ENCODE results near the gene MEP1A.
"Not testable (repeated sequence)": the region's sequence is repeated elsewhere in the genome, so short reads cannot be mapped to it uniquely, and the experiment has no call there.

MEP1A gene, protein sequence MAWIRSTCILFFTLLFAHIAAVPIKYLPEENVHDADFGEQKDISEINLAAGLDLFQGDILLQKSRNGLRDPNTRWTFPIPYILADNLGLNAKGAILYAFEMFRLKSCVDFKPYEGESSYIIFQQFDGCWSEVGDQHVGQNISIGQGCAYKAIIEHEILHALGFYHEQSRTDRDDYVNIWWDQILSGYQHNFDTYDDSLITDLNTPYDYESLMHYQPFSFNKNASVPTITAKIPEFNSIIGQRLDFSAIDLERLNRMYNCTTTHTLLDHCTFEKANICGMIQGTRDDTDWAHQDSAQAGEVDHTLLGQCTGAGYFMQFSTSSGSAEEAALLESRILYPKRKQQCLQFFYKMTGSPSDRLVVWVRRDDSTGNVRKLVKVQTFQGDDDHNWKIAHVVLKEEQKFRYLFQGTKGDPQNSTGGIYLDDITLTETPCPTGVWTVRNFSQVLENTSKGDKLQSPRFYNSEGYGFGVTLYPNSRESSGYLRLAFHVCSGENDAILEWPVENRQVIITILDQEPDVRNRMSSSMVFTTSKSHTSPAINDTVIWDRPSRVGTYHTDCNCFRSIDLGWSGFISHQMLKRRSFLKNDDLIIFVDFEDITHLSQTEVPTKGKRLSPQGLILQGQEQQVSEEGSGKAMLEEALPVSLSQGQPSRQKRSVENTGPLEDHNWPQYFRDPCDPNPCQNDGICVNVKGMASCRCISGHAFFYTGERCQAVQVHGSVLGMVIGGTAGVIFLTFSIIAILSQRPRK

DNA sequence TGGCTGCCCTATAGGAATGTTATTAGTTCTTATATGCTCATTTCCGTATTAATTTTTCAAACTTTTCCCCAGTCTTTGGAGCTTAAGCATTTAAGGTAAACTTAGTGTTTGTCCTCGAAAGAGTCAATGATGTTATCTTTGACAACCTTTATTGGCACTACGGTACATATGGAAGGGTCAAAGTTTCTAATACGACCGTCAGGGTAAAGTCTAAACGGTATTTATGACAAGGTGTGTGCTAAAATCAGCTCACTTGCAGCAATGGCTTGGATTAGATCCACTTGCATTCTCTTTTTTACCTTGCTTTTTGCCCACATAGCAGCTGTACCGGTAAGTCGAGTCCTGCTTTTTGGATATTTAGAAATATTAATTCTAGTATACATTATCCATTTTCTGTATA is at the start of gene MEP1A:
MEP1A (plus strand) TSS at position 252 of the 400 bp plus-strand sequence; CDS start at position 262, 10 bp downstream.
- no peak for DNase-seq
- intact Hi-C loops (cut with DNase I) = no loop called here

DNA sequence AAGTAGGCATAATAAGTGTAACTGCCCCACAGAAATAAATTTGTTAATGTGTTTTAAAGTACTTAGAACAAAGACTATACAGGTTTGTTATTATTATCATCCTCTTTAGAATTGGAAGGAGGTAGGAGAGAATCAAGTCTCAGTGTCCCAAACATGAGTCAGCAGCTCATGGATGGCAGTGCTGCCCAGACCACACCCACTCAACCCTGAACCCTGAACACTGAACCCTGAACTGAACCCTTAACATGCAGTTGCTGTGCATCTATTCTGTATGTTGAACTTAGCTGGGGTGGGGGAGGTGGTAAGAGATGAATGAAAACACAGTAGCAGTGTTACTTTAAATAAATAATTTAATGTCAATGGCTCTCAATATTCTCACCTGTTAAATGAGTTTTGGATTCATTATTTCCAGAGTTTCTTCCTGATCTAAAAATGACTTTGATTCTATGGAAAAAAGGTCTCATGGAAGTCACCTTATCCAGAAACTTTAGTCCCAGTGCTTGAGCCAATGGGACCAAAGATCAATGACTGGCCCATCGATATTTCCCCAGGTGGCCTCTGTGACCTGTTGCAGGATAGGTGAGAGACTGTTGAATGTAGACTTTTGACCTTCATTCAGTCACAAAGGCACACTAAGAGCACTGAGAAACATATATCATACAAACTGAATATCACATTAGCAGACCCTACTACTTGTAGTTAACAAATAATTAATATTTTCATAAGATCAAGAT is 49.6 kb upstream of the MEP1A start:
- no peak for DNase-seq
- intact Hi-C loops (cut with DNase I) = no loop called here

DNA sequence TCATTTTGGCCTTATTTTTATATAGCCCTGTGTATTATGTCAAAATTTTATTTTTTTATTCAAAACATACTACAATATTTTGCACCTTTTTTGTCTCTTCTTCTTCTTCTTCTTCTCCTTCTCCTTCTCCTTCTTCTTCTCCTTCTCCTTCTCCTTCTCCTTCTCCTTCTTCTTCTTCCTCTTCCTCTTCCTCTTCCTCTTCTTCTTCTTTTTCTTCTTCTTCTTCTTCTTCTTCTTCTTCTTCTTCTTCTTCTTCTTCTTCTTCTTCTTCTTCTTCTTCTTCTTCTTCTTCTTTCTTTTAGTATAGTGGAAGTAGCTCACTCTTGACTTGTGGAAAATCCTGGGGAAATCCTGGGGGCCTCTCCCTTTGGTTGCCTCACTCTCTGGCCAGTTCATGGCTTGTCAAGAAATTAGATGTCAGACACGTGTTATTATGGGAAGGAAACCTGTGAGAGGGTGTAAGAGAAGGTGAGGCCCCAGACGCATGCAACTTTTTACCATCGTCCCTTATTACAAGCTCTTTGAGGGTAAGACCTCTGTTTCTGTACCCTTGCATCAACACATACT is 48.9 kb upstream of the MEP1A start:
- DNase-seq; intact Hi-C loops (cut with DNase I): not testable (repeated sequence)

DNA sequence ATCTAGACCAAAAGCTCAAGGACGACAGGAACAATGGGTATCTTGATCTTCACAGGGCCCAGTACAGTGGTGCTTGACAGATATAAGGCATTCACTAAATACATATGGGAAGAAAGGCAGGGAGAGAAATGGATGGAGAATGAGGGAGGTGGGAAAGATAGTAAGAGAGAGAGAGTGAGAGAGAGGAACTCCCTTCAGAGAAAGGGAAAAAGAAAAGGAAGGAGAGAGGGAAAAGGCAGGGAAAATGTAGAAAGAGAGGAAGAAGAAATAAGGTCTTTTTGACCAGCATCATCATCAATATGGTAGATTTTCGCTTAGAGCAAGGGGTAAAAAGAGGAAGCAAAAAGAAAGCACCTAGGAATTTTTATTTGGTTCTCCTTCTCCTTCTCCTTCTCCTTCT is 47.2 kb upstream of the MEP1A start:
- intact Hi-C loops (cut with DNase I) = no loop called here
- no peak for DNase-seq

DNA sequence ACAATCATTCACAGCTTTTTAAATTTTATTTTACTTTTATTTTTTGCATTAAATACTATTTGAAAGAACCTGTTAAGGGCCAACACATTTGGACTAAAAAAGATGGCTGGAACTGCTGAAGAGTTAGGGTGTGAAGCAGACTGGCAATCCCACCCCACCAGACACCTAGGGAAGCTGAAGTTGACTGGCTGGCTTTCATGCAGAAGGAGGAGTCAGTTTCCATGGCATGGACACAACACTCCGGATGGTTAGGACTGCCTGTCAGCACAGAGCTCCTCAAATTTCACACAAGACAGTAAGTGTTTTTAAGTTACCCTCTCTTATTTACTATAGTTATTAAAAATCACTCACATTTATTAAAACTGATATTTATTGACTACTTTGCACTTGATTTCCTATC is 46.5 kb upstream of the MEP1A start, which contains the start of gene ANKRD66:
ANKRD66 (plus strand) TSS at position 238 of the 400 bp plus-strand sequence. CDS start 5,016 bp downstream, outside the sequence.
- intact Hi-C loops (cut with DNase I) = no loop called here
- no peak for DNase-seq

DNA sequence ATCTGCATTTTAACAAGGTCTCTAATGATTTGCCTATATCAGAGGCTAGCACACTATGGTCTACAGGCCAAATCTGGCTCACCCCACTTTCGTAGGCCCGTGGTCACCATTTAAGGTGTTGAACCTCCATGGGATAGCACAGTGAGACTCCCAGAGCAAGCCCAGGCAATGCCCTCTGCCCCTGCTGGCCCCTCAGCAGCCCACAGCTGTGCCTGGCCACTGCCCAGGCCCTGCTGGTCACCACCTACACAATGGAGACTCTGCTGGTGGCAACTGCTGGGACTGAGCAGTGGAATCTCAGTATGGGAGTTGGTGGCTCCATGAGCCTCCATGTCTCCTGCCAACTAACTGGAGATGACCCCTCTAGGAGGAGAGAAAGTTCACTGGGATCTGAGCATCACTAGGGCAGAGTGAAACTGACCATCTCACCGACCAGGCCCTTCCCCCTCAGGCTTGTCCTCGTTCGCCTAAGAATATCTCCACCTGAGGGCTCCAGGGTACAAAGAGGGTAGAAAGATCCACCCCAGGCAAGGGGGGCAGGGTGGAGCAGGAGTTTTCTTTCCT is 44.2 kb upstream of the MEP1A start:
- peak in 1 of 10 donors; percentile 62 for DNase-seq
- intact Hi-C loops (cut with DNase I) = no loop called here

DNA sequence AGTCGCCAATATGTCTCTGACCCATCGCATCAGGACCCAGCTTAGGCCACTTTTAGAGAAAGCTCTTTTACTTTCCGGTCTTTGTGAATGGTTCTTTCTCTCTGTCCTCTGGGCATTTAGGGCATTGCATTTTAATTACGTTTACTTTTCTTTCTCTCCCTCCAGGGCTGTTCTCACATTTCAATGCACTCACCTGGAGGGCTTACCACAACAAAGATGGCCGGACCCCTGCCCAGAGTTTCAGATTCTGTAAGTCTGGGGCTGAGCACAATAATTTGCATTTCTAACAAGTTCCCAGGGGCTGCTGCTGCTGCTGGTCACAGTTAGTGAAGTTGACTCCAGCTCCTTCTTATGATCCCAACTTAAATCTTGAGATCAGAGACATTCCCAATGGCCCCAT is 43.5 kb upstream of the MEP1A start:
- DNase-seq = no peak
- intact Hi-C loops (cut with DNase I) = no loop called here

DNA sequence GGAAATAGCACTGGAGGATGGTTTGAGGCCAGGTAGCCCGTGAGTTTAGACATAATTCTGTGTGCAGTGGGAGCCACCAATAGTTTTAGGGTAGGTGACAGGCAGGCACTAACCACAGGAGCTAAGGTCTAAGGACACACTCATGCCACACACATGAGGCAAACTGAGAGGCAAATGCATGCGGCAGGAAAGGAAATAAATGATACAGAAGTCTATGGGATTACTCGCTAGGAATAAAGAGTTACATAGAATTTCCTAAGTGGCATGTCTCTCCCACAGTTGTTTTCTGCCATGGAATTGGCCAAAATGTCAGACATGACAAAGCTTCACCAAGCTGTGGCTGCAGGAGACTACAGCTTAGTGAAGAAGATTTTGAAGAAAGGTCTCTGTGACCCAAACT is 41.5 kb upstream of the MEP1A start:
- no peak for DNase-seq
- intact Hi-C loops (cut with DNase I) = no loop called here

DNA sequence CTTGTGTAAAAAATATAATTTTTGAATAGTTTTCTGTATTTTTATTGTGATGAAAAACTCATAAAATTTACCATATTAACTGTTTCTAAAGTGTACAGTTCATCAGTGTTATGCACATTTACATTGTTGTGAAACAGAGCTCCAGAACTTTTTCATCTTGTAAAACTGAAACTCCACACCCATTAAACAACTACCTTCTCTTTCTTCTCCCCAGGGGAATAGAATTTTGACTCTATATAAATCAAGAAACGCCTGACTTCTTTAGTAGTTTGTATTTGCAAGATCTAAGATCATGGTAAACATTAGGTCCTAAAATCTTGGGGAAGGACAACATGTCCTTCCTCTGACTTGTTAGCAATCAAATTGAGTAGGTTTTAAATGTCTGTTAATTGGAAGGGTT is 37.3 kb upstream of the MEP1A start:
- no peak for DNase-seq
- intact Hi-C loops (cut with DNase I) = no loop called here

DNA sequence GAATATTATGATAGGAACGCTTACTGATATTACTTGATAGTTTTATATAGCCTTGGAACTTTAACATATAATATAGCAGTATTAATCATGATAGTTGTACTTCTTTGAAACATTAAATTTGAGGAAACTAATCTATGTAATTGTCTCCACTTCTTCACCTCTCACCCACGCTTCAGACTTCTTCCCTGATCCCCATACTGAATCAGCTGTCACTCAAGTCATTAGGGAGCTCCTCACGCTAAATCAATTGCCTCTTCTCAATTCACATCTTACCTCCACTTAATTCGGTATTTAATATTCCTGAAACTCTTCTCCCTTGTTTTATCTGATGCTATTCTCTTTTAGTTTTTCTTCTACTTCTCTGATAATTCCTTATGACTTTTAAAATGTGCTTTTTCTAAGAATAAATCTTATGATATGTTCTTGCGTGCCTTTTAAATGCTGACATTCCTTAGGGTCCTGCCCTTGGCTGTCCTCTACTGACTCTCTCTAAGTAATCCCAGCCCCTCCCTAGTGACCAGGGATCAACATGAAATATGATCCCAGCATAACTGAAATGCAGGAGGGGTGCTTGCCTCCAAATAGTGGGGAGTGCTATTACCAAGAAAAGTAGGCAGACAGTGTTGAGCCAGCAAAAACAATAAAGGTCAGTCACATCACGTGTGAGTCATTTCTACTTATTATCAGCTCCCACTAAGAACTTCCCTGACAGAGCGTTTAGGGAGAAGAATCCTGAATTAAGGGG is 36.5 kb upstream of the MEP1A start:
- no peak for DNase-seq
- intact Hi-C loops (cut with DNase I) = no loop called here

DNA sequence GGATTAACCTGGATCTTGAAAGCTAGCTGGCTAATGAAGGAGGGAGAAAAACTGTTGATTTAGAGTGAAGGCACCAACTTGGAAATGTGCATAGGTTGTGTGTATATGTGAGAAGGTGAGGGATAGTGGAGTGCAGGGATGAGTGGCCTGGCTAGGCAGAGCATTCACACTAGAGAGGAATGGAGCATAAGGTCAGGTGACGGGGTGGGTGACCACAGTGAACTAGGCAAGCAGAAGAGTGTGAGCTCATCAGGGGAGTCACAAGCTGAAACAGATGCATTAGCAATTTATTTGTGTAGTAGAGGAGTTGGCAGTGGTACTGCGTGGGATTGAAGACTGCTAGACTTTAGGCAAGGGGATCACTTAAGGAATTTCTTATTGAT is 36.0 kb upstream of the MEP1A start:
- DNase-seq = no peak
- intact Hi-C loops (cut with DNase I) = no loop called here

DNA sequence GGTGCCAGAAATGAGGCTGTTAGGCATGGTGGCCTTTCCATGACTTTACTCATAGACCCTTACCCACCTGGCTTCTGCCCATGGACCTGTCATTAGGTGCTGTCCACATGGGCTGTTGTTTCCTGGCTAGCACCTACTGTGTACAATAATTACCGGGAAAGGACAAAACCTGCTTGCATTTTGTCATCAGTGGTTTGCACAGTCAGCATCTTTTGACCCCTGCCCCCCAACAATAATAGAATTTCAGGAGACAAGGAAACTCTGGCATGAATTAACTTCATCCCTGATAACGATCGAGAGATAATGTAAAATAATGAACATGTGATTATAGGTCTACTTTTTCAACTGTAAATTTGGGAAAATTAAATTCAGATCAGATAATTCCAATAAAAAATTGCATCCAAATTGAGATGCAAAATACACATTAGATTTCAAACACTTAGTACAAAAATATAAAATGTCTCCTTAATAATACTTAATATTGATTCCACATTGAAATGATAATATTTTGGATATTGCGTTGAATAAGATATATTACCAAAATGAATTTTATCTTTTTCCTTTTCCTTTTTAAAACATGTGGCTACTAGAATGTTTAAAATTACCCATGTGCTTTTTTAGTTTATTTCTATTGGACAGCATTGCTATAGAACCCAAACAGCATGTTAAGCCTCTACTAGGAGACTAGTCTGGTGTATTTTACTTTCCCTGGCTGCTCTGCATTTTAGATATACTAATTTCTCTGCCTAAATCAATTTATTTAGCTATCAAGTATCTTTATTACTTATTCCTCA is 34.0 kb upstream of the MEP1A start:
- intact Hi-C loops (cut with DNase I) = no loop called here

DNA sequence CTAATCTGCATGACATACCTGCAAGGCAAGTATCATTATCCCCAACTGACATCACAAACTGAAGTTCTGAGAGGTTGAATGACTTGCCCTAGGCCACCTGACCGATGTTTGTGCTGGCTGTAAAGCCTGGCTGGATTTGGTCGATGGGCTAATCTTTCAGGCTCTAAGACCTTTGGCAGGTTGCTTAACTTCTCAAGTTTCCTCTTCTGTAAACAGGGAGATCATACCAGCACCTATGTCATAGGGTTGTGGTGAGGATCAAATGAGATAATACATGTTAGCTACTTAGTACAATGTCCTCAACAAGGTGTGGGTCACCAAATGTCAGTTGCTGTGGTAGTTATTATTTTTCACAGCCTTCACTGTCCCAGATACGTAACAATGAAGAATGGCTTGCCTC is 32.3 kb upstream of the MEP1A start:
- DNase-seq = no peak
- intact Hi-C loops (cut with DNase I) = no loop called here

More for the DNA sequence above, 34.0 kb upstream of the MEP1A start:
- DNase-seq = no peak

DNA sequence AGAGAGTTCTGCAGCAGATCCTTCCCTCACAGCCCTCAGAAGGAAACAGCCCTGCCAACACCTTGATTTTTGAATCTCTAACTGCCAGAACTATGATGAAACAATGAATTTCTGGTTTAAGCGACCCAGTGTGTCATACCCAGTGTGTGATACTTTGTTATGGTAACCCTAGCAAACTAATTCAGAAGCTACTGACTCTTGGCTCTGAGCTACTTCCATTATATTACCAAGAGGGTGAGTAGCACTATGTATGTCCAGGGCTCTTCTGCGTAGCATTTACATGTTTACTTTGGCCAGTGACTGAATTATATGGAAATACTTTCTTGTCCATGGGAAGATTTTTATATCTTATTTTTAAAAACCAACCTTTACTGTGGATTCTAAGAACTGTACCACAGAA is 29.7 kb upstream of the MEP1A start:
- intact Hi-C loops (cut with DNase I) = no loop called here
- DNase-seq = no peak

DNA sequence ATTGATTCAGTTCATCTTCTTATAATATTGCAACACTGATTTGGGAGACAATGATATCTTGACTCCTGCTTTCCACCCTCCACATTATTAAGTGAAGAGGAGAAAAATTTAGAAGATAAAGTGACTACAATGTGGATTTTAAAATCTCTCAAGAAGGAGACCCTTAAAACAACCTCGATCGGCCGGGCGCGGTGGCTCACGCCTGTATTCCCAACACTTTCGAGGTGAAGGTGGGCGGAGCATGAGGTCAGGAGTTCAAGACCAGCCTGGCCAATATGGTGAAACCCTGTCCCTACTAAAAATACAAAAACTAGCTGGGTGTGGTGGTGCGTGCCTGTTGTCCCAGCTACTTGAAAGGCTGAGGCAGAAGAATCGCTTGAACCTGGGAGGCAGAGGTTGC is 28.9 kb upstream of the MEP1A start:
- intact Hi-C loops (cut with DNase I) = not testable (repeated sequence)
- DNase-seq = peak in 2 of 10 donors; percentile 69 to 72

DNA sequence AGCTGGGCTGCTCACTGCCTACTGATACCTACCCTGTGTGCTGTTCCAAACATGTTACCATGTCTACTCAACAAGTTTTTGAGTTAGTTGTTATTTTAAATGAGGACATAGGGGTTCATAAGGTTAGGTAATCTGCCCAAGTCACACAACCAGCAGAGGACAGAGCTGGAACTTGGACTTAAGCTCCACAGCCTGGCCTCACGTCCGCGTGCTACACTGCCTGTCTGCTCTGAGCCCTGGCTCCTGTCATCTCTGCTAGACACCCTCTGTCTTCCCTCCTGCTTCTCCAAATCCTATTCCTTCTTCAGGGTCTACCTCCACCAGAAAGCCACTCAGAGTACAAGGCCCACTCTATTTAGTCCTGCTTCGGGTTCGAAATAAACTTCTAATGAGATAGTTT is 28.2 kb upstream of the MEP1A start:
- intact Hi-C loops (cut with DNase I) = no loop called here

DNA sequence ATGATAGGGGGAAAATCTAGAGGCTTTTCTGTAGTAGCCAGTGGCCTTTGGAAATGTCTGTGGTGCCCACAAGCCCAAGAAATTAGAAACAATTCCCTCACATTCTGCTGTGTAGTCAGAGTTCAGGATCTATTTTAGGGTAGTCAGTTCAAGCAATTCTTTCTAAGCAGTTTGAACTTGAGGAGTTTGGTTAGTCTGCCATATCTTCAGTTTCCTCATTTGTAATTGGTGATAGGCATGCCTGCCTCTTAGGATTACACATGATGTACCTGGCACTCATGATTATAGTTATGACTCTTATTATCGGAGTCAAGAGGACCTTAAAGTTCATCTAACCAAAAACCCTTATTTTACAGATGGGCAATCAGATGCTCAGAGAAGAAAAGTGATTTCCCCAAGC is 21.2 kb upstream of the MEP1A start:
- DNase-seq = no peak
- intact Hi-C loops (cut with DNase I) = no loop called here

More for the DNA sequence above, 28.2 kb upstream of the MEP1A start:
- no peak for DNase-seq

DNA sequence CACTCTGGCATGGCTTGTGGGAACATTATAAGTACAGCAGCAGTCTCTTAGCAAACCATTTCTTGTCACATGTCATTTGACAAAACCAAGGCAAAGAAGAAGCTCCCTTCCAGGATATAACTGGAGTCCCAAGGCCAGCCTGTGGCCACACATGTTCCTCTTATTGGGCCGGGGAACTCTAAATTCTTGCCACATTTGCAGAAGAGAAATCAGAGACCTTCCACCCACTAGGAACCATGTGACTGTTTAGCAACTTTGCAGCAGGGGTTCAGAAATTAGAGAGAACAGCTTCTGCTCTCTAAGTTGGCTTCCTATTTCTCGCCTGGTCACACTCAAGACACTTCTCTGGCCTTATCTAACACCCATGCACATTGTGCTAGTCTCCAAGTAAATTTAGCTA is 20.4 kb upstream of the MEP1A start:
- peak in 2 of 10 donors; percentile 11 to 64 for DNase-seq
- intact Hi-C loops (cut with DNase I) = no loop called here
